ENCODE data around the gene CBLN3.

DNA sequence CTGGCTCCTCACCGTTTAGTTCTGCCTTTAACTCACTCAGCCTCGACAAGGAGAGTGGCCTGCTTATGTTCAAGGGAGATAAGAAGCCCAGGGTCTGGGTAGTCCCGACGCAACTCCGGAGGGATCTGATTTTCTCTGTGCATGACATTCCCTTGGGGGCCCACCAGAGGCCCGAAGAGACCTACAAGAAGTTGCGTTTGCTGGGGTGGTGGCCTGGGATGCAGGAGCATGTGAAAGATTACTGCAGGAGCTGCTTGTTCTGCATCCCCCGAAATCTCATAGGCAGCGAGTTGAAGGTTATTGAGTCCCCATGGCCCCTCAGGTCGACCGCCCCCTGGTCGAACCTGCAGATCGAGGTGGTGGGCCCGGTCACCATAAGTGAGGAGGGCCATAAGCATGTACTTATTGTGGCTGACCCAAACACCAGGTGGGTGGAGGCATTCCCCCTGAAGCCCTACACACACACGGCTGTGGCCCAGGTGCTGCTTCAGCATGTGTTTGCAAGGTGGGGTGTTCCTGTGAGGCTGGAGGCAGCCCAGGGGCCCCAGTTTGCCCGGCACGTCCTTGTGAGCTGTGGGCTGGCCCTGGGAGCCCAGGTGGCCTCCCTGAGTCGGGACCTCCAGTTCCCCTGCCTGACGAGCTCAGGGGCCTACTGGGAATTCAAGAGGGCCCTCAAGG, 13.1 kb downstream of the CBLN3 start:
- TF ChIP-seq EZH2 (IDR thresholded peaks at IDR 0.05; ENCODE audit: insufficient read depth, poor library complexity, severe bottlenecking) (no peak), EZH2phosphoT487 (IDR thresholded peaks at IDR 0.05; ENCODE audit: insufficient read depth, low read depth) (no peak)

All from GM23248 (cell line).